SK-N-MC (cell line): Measurements from ENCODE around the gene PRKAB1.

Experiments
- DNase-seq: peaks from one replicate; pipeline ENCODE4 v3.0.0-alpha.2; 2011; ENCODE audit warnings: low read depth, low spot score
- H3K27ac ChIP-seq: fragments of 200-600 bp; sonication (generic); 2 replicates; pipeline ENCODE4 v1.5.1; 2016; ENCODE audit warnings: mixed run types
- H3K36me3 ChIP-seq: fragments of 200-600 bp; sonication (generic); 2 replicates; pipeline ENCODE4 v1.6.1; 2017; ENCODE audit warnings: antibody characterized with exemption, low read length, mixed read lengths; ENCODE audit not compliant: insufficient read depth
- H3K4me3 ChIP-seq: fragments of 200-600 bp; sonication (generic); 2 replicates; pipeline ENCODE4 v1.5.1; 2016
- H3K9ac ChIP-seq: fragments of 200-600 bp; sonication (generic); 2 replicates; pipeline ENCODE4 v1.8.0; 2017; ENCODE audit warnings: mixed run types, mixed read lengths; ENCODE audit not compliant: insufficient read length
- H3K9me3 ChIP-seq: fragments of 200-600 bp; sonication (generic); 2 replicates; pipeline ENCODE4 v1.6.1; 2017; ENCODE audit warnings: low read depth, mild to moderate bottlenecking, antibody characterized with exemption, low read length, moderate library complexity, mixed read lengths
- EZH2 ChIP-seq: fragments of 200-600 bp; sonication (generic); IDR thresholded peaks from one replicate; pipeline ENCODE4 v1.6.1; 2017; ENCODE audit warnings: antibody characterized with exemption
- FOXP2 ChIP-seq: optimal IDR thresholded peaks from 2 replicates; pipeline ENCODE3; 2011; ENCODE audit warnings: mild to moderate bottlenecking, moderate library complexity; ENCODE audit not compliant: insufficient read depth; ENCODE audit errors: extremely low read length, control extremely low read depth
- POLR2AphosphoS5 ChIP-seq: IDR thresholded peaks from 2 replicates; pipeline ENCODE4 v1.6.1; 2012; ENCODE audit warnings: mild to moderate bottlenecking, low read depth, low read length, borderline replicate concordance

PRKAB1 gene

GRCh38 chr12:119669744-119670472, 2.0 kb downstream of the PRKAB1 start:
- H3K4me3 ChIP-seq: no peak overlapping the region
- peaks cover 38% of the 10 kb centered on the region for H3K36me3 ChIP-seq
- H3K9ac ChIP-seq: no peak overlapping the region
- H3K9me3 ChIP-seq: no peaks in the 10 kb centered on the region
- TF ChIP-seq FOXP2 (no peak), POLR2AphosphoS5 (no peak), EZH2 (no peak)
- no peak overlapping the region for H3K27ac ChIP-seq
- DNase-seq: no peak

- no peak overlapping the region for H3K4me3 ChIP-seq
- H3K36me3 ChIP-seq: peaks cover 50% of the 10 kb centered on the region
These were observed 3.1 kb downstream of the PRKAB1 start for GRCh38 chr12:119671070-119671469.

GRCh38 chr12:119672194-119672593, 4.3 kb downstream of the PRKAB1 start:
- no peak overlapping the region for H3K27ac ChIP-seq
- DNase-seq: no peak
- H3K9me3 ChIP-seq: no peaks in the 10 kb centered on the region
- no peak overlapping the region for H3K4me3 ChIP-seq
- TF ChIP-seq POLR2AphosphoS5 (no peak), FOXP2 (no peak), EZH2 (no peak)
- H3K36me3 ChIP-seq: peaks cover 61% of the 10 kb centered on the region
- no peak overlapping the region for H3K9ac ChIP-seq

More at GRCh38 chr12:119671070-119671469, 3.1 kb downstream of the PRKAB1 start:
- H3K27ac ChIP-seq: no peak overlapping the region
- no peak overlapping the region for H3K9ac ChIP-seq
- no peaks in the 10 kb centered on the region for H3K9me3 ChIP-seq
- DNase-seq: no peak
- TF ChIP-seq EZH2: no peak
- TF ChIP-seq POLR2AphosphoS5: no peak
- no peak for TF ChIP-seq FOXP2

- Histone ChIP-seq H3K9me3 (no peaks in the 10 kb centered on the region), H3K27ac (no peak overlapping the region), H3K4me3 (no peak overlapping the region), H3K36me3 (peaks cover 75% of the 10 kb centered on the region), H3K9ac (no peak overlapping the region)
- DNase-seq: no peak
- no peak for TF ChIP-seq EZH2
- no peak for TF ChIP-seq FOXP2
- TF ChIP-seq POLR2AphosphoS5: no peak
These were observed 5.7 kb downstream of the PRKAB1 start for GRCh38 chr12:119673634-119674033.

GRCh38 chr12:119674560-119674959, 6.6 kb downstream of the PRKAB1 start:
- DNase-seq: no peak
- H3K36me3 ChIP-seq: peaks cover 84% of the 10 kb centered on the region
- no peak overlapping the region for H3K4me3 ChIP-seq
- TF ChIP-seq POLR2AphosphoS5: no peak
- TF ChIP-seq FOXP2: no peak
- TF ChIP-seq EZH2: no peak
- H3K9ac ChIP-seq: no peak overlapping the region
- no peaks in the 10 kb centered on the region for H3K9me3 ChIP-seq
- no peak overlapping the region for H3K27ac ChIP-seq

GRCh38 chr12:119676022-119676421, 8.1 kb downstream of the PRKAB1 start:
- Histone ChIP-seq H3K36me3 (peaks cover 98% of the 10 kb centered on the region), H3K27ac (no peak overlapping the region), H3K9me3 (no peaks in the 10 kb centered on the region), H3K9ac (no peak overlapping the region), H3K4me3 (no peak overlapping the region)
- no peak for DNase-seq
- TF ChIP-seq FOXP2: no peak
- TF ChIP-seq POLR2AphosphoS5: no peak
- TF ChIP-seq EZH2: no peak

GRCh38 chr12:119676573-119676972, 8.6 kb downstream of the PRKAB1 start:
- Histone ChIP-seq H3K36me3 (peaks cover 98% of the 10 kb centered on the region), H3K9ac (no peak overlapping the region), H3K4me3 (no peak overlapping the region), H3K27ac (no peak overlapping the region), H3K9me3 (no peaks in the 10 kb centered on the region)
- no peak for TF ChIP-seq FOXP2
- TF ChIP-seq EZH2: no peak
- TF ChIP-seq POLR2AphosphoS5: no peak
- DNase-seq: no peak

- Histone ChIP-seq H3K27ac (no peak overlapping the region), H3K9ac (no peak overlapping the region), H3K36me3 (peaks cover 80% of the 10 kb centered on the region), H3K4me3 (no peak overlapping the region), H3K9me3 (no peaks in the 10 kb centered on the region)
- no peak for DNase-seq
- TF ChIP-seq FOXP2: no peak
- TF ChIP-seq POLR2AphosphoS5: no peak
- no peak for TF ChIP-seq EZH2
These were observed 10.5 kb downstream of the PRKAB1 start for GRCh38 chr12:119678459-119678858.
